Thyroid gland (tissue), 4 donors: ENCODE results near the gene SAMD3. TPM values are rescaled to one million over a fixed set of nuclear protein-coding genes. Genes with fewer than 3 reads are reported as not detected.
"Not testable (repeated sequence)": the region's sequence is repeated elsewhere in the genome, so short reads cannot be mapped to it uniquely, and the experiment has no call there.

Experiments
- DNase-seq, 2 donors: peaks; one replicate each; pipeline ENCODE4 v3.0.0-alpha.2; 2019
- H3K27ac ChIP-seq, 3 donors: fragments of 200-600 bp; sonication (generic); 1 replicate in 2 of 3; 2 replicates in 1 of 3; pipeline ENCODE4 v1.5.1; 2016 to 2019; ENCODE audit warnings: mild to moderate bottlenecking in 1 of 3, moderate library complexity in 1 of 3
- H3K27me3 ChIP-seq: fragments of 200-600 bp; sonication (generic); one replicate; pipeline ENCODE4 v1.5.1; 2019
- H3K36me3 ChIP-seq, 2 donors: fragments of 200-600 bp; sonication (generic); one replicate each; pipeline ENCODE4 v1.5.1; 2016 to 2019
- H3K4me1 ChIP-seq, 2 donors: fragments of 200-600 bp; sonication (generic); one replicate each; pipeline ENCODE4 v1.5.1; 2017 to 2019
- H3K4me3 ChIP-seq, 3 donors: fragments of 200-600 bp; sonication (generic); replicated peaks in 1 of 3; 1 replicate in 2 of 3; 2 replicates in 1 of 3; pipeline ENCODE4 v1.5.1; 2016; ENCODE audit warnings: mild to moderate bottlenecking in 1 of 3
- H3K9me3 ChIP-seq: fragments of 200-600 bp; sonication (generic); one replicate; pipeline ENCODE4 v1.5.1; 2017
- POLR2A ChIP-seq, 2 donors: fragments of 450-650 bp; IDR thresholded peaks; one replicate each; pipeline ENCODE4 v1.6.1; 2017; ENCODE audit warnings: antibody characterized with exemption in 2 of 2, mild to moderate bottlenecking in 2 of 2, moderate library complexity in 1 of 2
- whole genome bisulfite sequencing, 2 donors: methylation state at CpG; one replicate each; pipeline ENCODE4 v1.1.5; 2017; 5-methylcytosine and 5-hydroxymethylcytosine counted together
- intact Hi-C: fragments of 100-400 bp; cut with DNase I; formaldehyde crosslinking; loops from one replicate; pipeline ENCODE4 v1.15.1; 2023
- total RNA-seq, 4 donors: library from RNA; depleted of rRNA; stranded (reverse); fragments of >200 nt; gene quantifications; one replicate each; pipeline ENCODE4 v1.2.3, GENCODE V29; 2016
- TF ChIP-seq, protein P1 (sequence below), 6 experiments: fragments of 200-600 bp in 3 of 6; fragments of 450-650 bp in 3 of 6; sonication (generic) in 3 of 6; IDR thresholded peaks; one replicate each; pipeline ENCODE4 v1.5.1; 2016 to 2019; ENCODE audit warnings: antibody characterized with exemption in 6 of 6, mild to moderate bottlenecking in 2 of 6, inconsistent platforms in 1 of 6, moderate library complexity in 1 of 6

SAMD3 gene
- total RNA-seq, 4 donors from 2014 or later, result 0.17 to 2.0 TPM; not detected in 2

DNA sequence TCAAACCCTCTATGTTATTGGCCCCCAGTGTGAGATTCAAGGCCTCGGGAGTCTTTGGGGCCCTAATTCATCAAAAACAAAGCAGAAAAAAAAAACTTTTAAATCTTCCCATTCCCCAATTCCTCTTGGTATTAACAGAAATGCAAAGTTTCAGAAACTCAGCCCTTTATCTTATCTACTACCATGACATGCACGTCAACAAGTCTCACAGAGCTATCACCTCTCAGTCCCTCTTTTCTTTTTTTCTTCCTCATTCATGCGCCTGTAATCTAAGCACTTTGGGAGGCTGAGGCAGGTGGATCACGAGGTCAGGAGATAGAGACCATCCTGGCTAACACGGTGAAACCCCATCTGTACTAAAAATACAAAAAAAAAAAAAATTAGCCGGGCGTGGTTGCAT is 22.7 kb downstream of the SAMD3 start:
- H3K9me3 ChIP-seq, result no peaks in the 10 kb centered on the region
- H3K4me3 ChIP-seq, result no peak overlapping the region
- no peak for TF ChIP-seq POLR2A (IDR thresholded peaks at IDR 0.05)
- TF ChIP-seq, protein P1, sequence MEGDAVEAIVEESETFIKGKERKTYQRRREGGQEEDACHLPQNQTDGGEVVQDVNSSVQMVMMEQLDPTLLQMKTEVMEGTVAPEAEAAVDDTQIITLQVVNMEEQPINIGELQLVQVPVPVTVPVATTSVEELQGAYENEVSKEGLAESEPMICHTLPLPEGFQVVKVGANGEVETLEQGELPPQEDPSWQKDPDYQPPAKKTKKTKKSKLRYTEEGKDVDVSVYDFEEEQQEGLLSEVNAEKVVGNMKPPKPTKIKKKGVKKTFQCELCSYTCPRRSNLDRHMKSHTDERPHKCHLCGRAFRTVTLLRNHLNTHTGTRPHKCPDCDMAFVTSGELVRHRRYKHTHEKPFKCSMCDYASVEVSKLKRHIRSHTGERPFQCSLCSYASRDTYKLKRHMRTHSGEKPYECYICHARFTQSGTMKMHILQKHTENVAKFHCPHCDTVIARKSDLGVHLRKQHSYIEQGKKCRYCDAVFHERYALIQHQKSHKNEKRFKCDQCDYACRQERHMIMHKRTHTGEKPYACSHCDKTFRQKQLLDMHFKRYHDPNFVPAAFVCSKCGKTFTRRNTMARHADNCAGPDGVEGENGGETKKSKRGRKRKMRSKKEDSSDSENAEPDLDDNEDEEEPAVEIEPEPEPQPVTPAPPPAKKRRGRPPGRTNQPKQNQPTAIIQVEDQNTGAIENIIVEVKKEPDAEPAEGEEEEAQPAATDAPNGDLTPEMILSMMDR (IDR thresholded peaks at IDR 0.05), result no peak
- H3K27me3 ChIP-seq, result no peaks in the 10 kb centered on the region
- WGBS, 2 donors, result 80% methylated on average over 7 of the region's 7 CpGs
- H3K27ac ChIP-seq, result no peak overlapping the region
- no peaks in the 10 kb centered on the region for H3K4me1 ChIP-seq
- H3K36me3 ChIP-seq, result no peaks in the 10 kb centered on the region
- intact Hi-C loops, result no loop called here
- DNase-seq, result no peak

DNA sequence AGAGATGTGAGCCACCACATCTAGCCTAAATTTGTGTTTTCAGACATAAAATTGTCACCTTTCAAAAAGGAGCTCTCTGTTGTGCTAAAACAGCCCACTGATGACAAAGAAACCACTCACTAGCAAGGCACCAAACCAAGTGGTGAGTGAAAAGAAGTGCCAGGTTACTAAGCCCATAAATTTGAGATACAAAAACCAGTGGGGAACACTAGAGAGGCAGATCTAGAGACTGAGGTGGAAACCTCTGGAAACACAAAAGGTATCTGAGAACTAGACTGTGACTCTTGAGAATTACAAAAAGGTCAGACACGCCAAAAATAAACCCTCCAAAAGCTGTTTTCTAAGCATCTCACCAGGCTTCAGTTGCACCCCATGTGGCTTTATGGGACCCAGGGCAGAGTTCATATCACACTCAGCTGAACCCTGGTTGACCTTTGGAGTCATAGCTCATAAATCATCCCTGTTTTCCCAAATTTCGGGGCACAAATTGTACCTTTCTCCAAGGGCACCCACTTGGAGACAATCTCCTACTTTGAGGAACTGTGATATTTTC is 24.2 kb downstream of the SAMD3 start:
- H3K4me3 ChIP-seq, result no peak overlapping the region
- H3K27ac ChIP-seq, result no peak overlapping the region
- H3K4me1 ChIP-seq, result no peaks in the 10 kb centered on the region
- no peak for TF ChIP-seq POLR2A (IDR thresholded peaks at IDR 0.05)
- TF ChIP-seq, protein P1 (IDR thresholded peaks at IDR 0.05), result no peak
- intact Hi-C loops, result no loop called here
- H3K36me3 ChIP-seq, result no peaks in the 10 kb centered on the region
- no peaks in the 10 kb centered on the region for H3K9me3 ChIP-seq
- DNase-seq, result no peak
- H3K27me3 ChIP-seq, result no peaks in the 10 kb centered on the region
- WGBS, 2 donors, result 75 to 90% methylated on average over 2 of the region's 2 CpGs

- intact Hi-C loops, DNase-seq, H3K4me1 ChIP-seq, H3K4me3 ChIP-seq, H3K27ac ChIP-seq, H3K9me3 ChIP-seq, H3K36me3 ChIP-seq, H3K27me3 ChIP-seq: not testable (repeated sequence)
- 85 to 89% methylated on average over 9 of the region's 9 CpGs for WGBS, 2 donors
Measured at GRCh38 chr6:130197816-130198482, 24.8 kb downstream of the SAMD3 start.

- H3K4me1 ChIP-seq, intact Hi-C loops, DNase-seq, H3K27me3 ChIP-seq, H3K9me3 ChIP-seq, H3K4me3 ChIP-seq, H3K27ac ChIP-seq, H3K36me3 ChIP-seq: not testable (repeated sequence)
- 56 to 79% methylated on average over 4 of the region's 4 CpGs for WGBS, 2 donors
Measured at GRCh38 chr6:130194434-130194833, 28.3 kb downstream of the SAMD3 start.

- Histone ChIP-seq H3K27ac (no peak overlapping the region), H3K27me3 (no peaks in the 10 kb centered on the region), H3K36me3 (no peaks in the 10 kb centered on the region), H3K4me1 (no peaks in the 10 kb centered on the region), H3K9me3 (no peaks in the 10 kb centered on the region), H3K4me3 (no peak overlapping the region)
- TF ChIP-seq POLR2A (IDR thresholded peaks at IDR 0.05), result no peak
- TF ChIP-seq, protein P1 (IDR thresholded peaks at IDR 0.05), result no peak
- intact Hi-C loops, result no loop called here
- no peak for DNase-seq
- 56 to 67% methylated on average over 8 of the region's 8 CpGs for WGBS, 2 donors
Measured at GRCh38 chr6:130190701-130191690, 31.8 kb downstream of the SAMD3 start.
